Ascending aorta (tissue), 2 donors: ENCODE results near the gene NCF1. TPM values are rescaled to one million over a fixed set of nuclear protein-coding genes. Genes with fewer than 3 reads are reported as not detected.
"Not testable (repeated sequence)": the region's sequence is repeated elsewhere in the genome, so short reads cannot be mapped to it uniquely, and the experiment has no call there.

Experiments
- DNase-seq, 2 donors: peaks; one replicate each; pipeline ENCODE4 v3.0.0-alpha.2; 2019; ENCODE audit warnings: low spot score in 2 of 2
- H3K27ac ChIP-seq, 2 donors: fragments of 200-600 bp; sonication (generic); one replicate each; pipeline ENCODE4 v1.5.1; 2016 to 2017; ENCODE audit warnings: mild to moderate bottlenecking in 1 of 2
- H3K27me3 ChIP-seq: fragments of 200-600 bp; sonication (generic); one replicate; pipeline ENCODE4 v1.5.1; 2017
- H3K36me3 ChIP-seq, 2 donors: fragments of 200-600 bp; sonication (generic); one replicate each; pipeline ENCODE4 v1.5.1; 2016
- H3K4me1 ChIP-seq, 2 donors: fragments of 200-600 bp; sonication (generic); one replicate each; pipeline ENCODE4 v1.5.1; 2016 to 2017; ENCODE audit warnings: mild to moderate bottlenecking in 1 of 2
- H3K4me3 ChIP-seq, 2 donors: fragments of 200-600 bp; sonication (generic); one replicate each; pipeline ENCODE4 v1.5.1; 2016 to 2017; ENCODE audit warnings: mild to moderate bottlenecking in 1 of 2
- H3K9me3 ChIP-seq, 2 donors: fragments of 200-600 bp; sonication (generic); one replicate each; pipeline ENCODE4 v1.5.1; 2016
- intact Hi-C: fragments of 100-400 bp; cut with DNase I; formaldehyde crosslinking; loops from one replicate; pipeline ENCODE4 v1.15.1; 2023
- total RNA-seq: library from RNA; depleted of rRNA; stranded (reverse); fragments of >200 nt; gene quantifications from one replicate; pipeline ENCODE4 v1.1.0, GENCODE V29; 2016

NCF1 gene
- total RNA-seq, 1 donor from 2014 or later = 4.0 TPM

DNA sequence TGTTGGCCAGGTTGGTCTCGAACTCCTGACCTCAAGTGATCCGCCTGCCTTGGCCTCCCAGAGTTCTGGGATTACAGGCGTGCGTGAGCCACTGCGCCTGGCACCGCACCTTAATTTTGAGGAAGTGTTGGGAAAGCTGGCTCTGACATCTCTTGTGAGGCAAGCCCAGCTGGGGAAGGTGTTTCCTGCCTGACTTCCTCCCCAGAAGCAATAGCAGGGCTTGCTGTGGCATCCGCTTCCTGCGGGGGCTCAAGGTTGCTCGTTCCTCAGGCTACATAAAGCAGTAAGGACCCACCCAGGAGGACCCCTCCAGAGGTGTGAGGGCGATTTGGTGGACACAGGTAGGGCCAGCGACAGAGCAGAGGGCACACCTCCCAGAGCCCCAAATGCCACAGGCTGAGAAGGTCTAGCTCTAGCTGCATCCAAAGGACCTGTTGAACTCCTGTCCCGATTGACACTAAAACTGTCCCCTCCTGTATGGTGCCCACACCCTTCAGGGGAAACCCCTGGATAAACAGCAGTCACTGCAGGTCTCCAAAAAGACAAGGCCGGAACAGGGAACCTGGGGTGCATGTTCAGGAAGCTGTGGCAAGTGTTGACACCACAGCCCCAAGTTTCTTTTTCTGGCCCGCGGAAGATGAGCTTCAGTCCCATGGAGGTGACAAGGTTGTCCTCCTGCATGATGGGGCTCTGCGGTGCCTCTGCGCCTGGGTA is 8.4 kb upstream of the NCF1 start:
- intact Hi-C loops, DNase-seq, H3K4me3 ChIP-seq, H3K9me3 ChIP-seq, H3K27ac ChIP-seq, H3K27me3 ChIP-seq, H3K4me1 ChIP-seq, H3K36me3 ChIP-seq: not testable (repeated sequence)

DNA sequence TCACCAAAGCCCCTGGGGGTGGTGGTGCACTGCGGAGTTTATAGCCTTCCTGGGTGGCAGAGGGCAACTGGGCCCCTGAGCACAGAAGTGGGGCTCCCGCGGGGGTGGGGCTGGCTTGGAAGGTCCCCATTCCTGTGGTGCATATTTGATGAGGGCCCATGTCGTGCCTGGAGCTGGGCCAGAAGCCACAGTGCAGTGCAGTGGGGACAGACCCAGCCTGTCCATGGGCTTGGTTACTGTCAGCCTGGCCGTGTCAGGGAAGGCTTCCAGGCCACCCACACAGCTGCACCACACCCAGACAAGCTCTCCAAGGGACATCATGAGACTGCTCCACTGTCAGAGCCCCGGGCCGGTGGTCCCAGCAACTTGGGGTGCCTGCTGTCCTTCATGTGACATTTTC is 7.3 kb upstream of the NCF1 start:
- DNase-seq, H3K4me3 ChIP-seq, H3K27me3 ChIP-seq, H3K27ac ChIP-seq, intact Hi-C loops, H3K9me3 ChIP-seq, H3K4me1 ChIP-seq, H3K36me3 ChIP-seq: not testable (repeated sequence)

DNA sequence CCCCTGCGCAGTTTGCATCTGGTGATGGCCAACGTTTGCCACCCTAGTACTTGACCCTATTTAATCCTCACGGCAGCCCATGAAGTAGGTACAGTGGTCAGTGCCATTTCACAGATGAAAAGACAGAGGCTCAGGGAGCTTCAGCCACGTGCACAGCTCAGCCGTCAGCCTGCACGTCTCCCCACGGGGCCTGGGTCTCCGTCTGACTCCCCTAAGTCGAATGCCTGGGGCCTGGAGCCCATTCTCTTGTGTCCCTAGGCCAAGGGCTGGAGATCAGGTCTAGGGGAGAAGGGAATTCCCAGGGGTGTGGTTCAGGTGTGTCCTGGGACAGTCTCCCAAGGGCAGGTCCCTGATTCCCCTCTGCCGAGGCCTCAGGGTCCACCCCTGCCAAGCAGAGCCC is 6.8 kb upstream of the NCF1 start:
- H3K4me3 ChIP-seq, H3K27me3 ChIP-seq, H3K4me1 ChIP-seq, H3K36me3 ChIP-seq, H3K9me3 ChIP-seq, intact Hi-C loops, H3K27ac ChIP-seq: not testable (repeated sequence)
- DNase-seq = peak in 1 of 2 donors; percentile 18

DNA sequence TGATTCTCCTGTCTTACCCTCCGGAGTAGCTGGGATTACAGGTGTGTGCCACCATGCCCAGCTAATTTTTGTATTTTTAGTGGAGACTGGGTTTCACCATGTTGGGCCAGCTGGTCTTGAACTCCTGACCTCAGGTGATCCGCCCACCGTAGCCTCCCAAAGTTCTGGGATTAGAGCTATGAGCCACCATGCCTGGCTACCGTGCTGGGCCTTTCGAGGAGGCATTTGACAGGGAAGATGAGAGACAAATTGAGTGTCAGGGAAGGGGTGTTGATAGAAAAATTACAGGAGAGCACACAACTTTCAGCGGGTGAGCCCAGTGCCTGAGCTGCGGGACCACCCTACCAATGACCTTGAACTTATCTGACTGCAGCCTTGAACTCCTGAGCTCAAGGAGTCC is 3.7 kb upstream of the NCF1 start:
- H3K9me3 ChIP-seq, H3K27ac ChIP-seq, DNase-seq, intact Hi-C loops, H3K4me1 ChIP-seq, H3K36me3 ChIP-seq, H3K27me3 ChIP-seq, H3K4me3 ChIP-seq: not testable (repeated sequence)

DNA sequence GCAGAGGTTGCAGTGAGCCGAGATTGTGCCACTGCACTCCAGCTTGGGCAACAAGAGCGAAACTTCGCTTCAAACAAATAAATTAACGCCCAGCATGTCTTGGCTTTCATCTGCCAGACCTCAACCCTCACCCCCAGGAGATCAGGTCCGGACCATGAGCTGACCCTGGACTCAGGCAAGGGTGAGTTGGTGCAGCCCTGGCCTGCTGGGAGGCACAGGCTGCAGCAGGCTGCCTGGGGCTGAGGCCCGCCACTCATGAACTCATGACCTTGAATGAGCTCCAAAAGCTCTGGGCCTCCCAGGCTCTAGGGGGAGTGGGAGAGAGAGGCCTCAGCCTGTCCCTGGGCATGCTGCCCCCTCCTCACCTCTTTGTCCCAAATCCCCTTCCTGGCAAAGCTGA is 1.7 kb upstream of the NCF1 start:
- H3K4me1 ChIP-seq, H3K27me3 ChIP-seq, intact Hi-C loops, H3K4me3 ChIP-seq, H3K27ac ChIP-seq, H3K9me3 ChIP-seq, H3K36me3 ChIP-seq: not testable (repeated sequence)
- DNase-seq = peak in 1 of 2 donors; percentile 30

DNA sequence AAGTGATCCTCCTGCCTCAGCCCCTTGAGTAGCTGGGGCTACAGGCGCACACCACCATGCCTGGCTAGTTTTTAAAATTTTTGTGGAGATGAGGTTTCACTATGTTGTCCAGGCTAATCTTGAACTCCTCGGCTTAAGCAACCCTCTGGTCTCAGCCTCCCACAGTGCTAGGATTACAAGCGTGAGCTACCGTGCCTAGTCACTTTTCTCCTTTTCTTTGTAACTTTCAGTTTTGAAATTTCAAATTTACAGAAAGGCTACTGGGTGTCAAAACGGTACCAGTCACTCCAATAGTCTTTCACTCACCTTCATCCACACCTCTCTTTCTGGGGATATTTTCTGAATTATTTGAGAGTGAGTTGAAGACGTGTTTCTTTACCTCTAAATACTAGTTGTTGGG is 1.3 kb downstream of the NCF1 start:
- intact Hi-C loops, H3K36me3 ChIP-seq, H3K4me3 ChIP-seq, H3K9me3 ChIP-seq, H3K4me1 ChIP-seq, DNase-seq, H3K27ac ChIP-seq, H3K27me3 ChIP-seq: not testable (repeated sequence)

DNA sequence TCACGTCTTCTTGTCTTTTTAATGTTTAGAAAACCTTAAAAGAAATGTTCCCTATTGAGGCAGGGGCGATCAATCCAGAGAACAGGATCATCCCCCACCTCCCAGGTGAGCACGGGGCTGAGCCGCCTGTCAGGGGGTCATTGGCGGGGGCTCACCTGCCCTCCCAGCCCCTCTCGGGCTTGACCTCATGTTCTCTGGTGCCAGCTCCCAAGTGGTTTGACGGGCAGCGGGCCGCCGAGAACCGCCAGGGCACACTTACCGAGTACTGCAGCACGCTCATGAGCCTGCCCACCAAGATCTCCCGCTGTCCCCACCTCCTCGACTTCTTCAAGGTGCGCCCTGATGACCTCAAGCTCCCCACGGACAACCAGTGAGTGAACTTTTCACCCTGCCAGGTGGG is 5.2 kb downstream of the NCF1 start:
- intact Hi-C loops, H3K27ac ChIP-seq, H3K4me3 ChIP-seq, H3K9me3 ChIP-seq, H3K36me3 ChIP-seq, H3K27me3 ChIP-seq, H3K4me1 ChIP-seq: not testable (repeated sequence)
- DNase-seq = peak in 1 of 2 donors; percentile 34

DNA sequence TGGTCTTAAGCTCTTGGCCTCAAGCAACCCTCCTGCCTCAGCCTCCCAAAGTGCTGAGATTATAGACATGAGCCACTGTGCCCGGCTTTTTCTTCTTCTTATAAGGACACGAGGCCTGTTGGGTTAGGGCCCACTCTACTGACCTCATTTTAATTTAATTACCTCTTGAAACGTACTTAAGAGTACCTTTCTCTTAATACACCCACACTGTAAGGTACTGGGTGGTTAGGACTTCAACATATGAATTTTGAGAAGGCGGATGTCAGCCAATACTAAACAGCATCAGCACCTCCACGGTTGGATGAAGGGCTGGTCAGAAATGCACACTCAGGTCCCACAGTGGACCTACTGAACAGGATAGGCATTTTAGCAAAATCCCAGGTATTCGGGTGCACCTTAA is 7.9 kb downstream of the NCF1 start:
- intact Hi-C loops, DNase-seq, H3K9me3 ChIP-seq: not testable (repeated sequence)

DNA sequence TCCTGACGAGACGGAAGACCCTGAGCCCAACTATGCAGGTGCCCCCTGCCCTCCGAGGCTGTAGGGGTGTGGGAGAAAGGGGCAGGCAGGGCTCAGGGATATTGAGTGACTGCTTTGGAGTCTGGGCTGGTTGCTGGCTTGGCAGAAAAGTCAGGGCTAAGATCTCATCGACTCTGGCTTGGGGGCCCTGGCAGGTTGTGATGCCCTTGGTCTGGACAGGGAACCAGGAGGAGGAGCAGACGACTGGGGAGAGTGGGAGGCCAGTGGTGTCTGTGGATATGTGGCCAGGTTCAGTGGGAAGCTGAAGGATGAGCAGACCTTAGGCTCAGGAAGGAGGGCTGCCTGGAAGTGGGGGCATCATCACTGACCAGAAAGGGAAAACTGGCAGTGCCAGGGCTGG is 9.8 kb downstream of the NCF1 start:
- H3K36me3 ChIP-seq, intact Hi-C loops, H3K9me3 ChIP-seq, H3K27me3 ChIP-seq, H3K4me3 ChIP-seq, H3K4me1 ChIP-seq, H3K27ac ChIP-seq: not testable (repeated sequence)
- DNase-seq = peak in 1 of 2 donors; percentile 18

More for the DNA sequence above, 7.9 kb downstream of the NCF1 start:
- not testable (repeated sequence) for H3K4me1 ChIP-seq, H3K27ac ChIP-seq, H3K36me3 ChIP-seq, H3K4me3 ChIP-seq, H3K27me3 ChIP-seq

DNA sequence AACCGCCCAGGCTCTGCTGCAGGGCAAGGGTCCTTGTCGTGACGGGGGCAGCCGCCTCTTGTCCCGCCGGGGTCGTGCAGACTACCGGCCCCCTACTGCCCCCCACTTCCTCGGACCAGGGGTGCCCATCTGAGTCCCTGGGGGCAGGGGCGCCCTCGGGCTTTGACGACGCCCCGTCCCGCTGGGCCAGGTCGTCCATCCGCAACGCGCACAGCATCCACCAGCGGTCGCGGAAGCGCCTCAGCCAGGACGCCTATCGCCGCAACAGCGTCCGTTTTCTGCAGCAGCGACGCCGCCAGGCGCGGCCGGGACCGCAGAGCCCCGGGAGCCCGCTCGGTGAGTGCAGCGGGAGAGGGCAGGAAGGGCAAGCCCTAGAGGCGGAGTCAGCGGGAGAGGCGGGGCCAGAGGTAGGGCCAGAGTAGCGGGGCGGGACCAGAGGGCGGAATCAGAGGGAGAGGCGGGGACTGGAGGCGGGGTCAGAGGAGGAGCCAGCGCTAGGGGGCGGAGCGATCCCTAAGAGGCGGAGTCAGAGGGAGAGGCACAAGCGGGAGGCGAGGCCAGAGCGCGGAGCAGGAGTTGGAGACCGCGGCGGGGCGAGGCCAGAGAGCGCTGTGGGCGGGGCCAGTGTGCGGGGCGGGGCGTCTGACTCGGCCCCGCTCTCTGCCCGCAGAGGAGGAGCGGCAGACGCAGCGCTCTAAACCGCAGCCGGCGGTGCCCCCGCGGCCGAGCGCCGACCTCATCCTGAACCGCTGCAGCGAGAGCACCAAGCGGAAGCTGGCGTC is 14.7 kb downstream of the NCF1 start:
- peak overlapping the region in 1 of 2 donors; percentile 51 for H3K4me3 ChIP-seq
- peak; percentile 84 to 98 for DNase-seq
- H3K27me3 ChIP-seq, H3K27ac ChIP-seq, H3K36me3 ChIP-seq, H3K9me3 ChIP-seq, intact Hi-C loops, H3K4me1 ChIP-seq: not testable (repeated sequence)

DNA sequence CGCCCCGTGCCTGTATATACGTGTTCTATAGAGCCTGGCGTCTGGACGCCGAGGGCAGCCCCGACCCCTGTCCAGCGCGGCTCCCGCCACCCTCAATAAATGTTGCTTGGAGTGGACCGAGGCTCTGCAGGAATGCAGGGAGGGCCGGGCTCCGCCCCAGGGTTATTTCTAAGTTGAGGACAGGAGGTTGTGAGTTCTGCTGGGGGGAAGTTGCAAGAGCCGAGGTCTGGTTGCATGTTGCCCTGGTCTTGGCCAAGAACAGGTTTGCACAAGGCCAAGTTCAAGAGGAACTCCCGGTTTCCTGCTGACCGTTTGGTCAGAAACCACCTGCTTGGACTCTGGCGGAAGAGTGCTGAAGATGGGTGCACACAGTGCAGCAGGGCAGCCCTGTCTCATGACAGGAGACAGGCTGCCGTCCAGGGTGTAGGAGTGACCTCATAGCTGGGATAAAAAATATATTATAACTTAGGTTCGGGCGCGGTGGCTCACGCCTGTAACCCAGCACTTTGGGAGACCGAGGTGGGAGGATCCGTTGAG is 15.5 kb downstream of the NCF1 start:
- not testable (repeated sequence) for H3K9me3 ChIP-seq, H3K36me3 ChIP-seq, H3K4me3 ChIP-seq

DNA sequence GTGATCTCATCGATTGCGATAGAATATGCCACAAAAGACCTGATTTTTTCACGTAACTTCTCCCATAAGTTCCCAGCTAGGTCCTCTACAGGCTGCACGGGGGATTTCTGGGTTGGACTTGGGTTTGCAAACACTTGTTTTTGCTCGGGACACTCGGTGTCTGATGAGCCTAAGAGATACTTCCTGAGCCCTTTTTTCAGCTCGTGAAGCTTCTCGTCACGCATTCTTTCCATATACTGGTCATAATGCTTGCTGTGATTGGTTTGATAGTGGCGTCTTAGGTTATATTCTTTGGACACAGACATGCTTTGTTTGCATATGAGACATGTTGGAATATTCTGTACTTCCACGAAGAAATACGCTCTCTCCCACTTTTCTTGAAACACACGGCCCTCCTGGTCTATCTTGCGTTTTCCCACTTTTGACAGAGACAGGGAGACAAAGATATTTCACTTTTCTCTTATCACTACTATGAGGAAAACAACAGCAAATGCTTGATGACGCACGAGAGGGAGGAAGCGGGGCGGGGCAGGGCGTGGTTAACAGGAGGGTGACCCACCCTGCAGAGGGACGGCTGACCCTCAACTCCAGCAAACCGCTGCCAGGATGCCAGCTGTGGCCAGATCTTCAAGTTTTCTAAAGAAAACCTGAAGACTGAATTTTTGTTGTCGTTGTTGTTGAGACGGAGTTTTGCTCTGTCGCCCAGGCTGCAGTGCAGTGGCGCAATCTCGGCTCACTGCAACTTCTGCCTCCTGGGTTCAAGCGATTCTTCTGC is 24.2 kb downstream of the NCF1 start:
- DNase-seq, intact Hi-C loops, H3K36me3 ChIP-seq, H3K27ac ChIP-seq, H3K27me3 ChIP-seq, H3K4me1 ChIP-seq, H3K4me3 ChIP-seq, H3K9me3 ChIP-seq: not testable (repeated sequence)

More for the DNA sequence above, 15.5 kb downstream of the NCF1 start:
- H3K27ac ChIP-seq, H3K27me3 ChIP-seq, DNase-seq, intact Hi-C loops, H3K4me1 ChIP-seq: not testable (repeated sequence)

DNA sequence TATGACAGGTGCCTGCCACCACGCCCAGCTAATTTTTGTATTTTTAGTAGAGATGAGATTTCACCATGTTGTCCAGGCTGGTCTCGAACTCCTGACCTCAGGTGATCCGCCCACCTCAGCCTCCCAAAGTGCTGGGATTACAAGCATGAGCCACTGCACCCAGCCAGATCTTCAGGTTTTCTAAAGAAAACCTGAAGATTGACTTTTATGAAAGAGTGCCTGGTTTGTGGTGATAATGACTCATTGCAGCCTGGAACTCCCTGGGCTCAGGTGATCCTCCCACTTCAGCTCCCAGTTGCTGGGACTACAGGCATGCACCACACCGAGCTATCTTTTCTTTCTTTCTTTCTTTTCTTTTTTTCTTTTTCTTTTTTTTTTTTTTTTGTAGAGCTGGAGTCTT is 24.8 kb downstream of the NCF1 start:
- H3K4me1 ChIP-seq, H3K27me3 ChIP-seq, H3K4me3 ChIP-seq, H3K27ac ChIP-seq, H3K9me3 ChIP-seq, intact Hi-C loops, H3K36me3 ChIP-seq, DNase-seq: not testable (repeated sequence)

DNA sequence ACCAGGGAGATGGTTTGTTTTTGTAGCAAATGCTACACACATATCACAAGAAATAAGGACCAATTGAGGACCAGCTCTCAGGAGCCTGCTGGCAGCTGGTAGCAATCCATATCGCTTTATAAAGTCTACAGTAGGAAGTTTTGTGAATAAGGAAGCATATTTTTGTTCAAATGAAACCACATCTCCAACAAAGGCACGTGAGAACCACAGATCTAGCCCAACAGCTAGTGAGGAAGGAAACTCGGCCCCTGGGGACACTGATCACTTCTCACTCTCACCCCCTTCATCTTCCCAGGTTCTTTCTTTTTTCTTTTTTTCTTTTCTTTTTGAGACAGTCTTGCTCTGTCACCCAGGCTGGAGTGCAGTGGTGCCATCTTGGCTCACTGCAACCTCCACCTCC is 42.1 kb downstream of the NCF1 start:
- H3K9me3 ChIP-seq, intact Hi-C loops, H3K4me3 ChIP-seq, H3K27me3 ChIP-seq, H3K36me3 ChIP-seq, H3K27ac ChIP-seq, H3K4me1 ChIP-seq, DNase-seq: not testable (repeated sequence)
